Hepatocyte (in vitro differentiated cells): ENCODE results near the gene GAS6. TPM values are rescaled to one million over a fixed set of nuclear protein-coding genes. Genes with fewer than 3 reads are reported as not detected.

Experiments
- DNase-seq: peaks from one replicate; pipeline ENCODE4 v3.0.0-alpha.2; 2016; ENCODE audit warnings: low spot score
- H2AFZ ChIP-seq: fragments of 200-600 bp; sonication (generic); 2 replicates; pipeline ENCODE4 v1.6.0; 2016; ENCODE audit warnings: antibody characterized with exemption, mild to moderate bottlenecking
- H3K27ac ChIP-seq: fragments of 200-600 bp; sonication (generic); 2 replicates; pipeline ENCODE4 v1.5.1; 2016; ENCODE audit warnings: mild to moderate bottlenecking
- H3K27me3 ChIP-seq: fragments of 200-600 bp; sonication (generic); 2 replicates; pipeline ENCODE4 v1.6.1; 2016
- H3K36me3 ChIP-seq: fragments of 200-600 bp; sonication (generic); replicated peaks from 2 replicates; pipeline ENCODE4 v1.5.1; 2016; ENCODE audit warnings: low read depth; ENCODE audit not compliant: insufficient read depth
- H3K4me1 ChIP-seq: fragments of 200-600 bp; sonication (generic); 2 replicates; pipeline ENCODE4 v1.5.1; 2016; ENCODE audit warnings: mild to moderate bottlenecking, moderate library complexity; ENCODE audit not compliant: insufficient read depth
- H3K4me2 ChIP-seq: fragments of 200-600 bp; sonication (generic); 2 replicates; pipeline ENCODE4 v1.6.0; 2016
- H3K4me3 ChIP-seq: fragments of 200-600 bp; sonication (generic); 2 replicates; pipeline ENCODE4 v1.5.1; 2016; ENCODE audit warnings: mild to moderate bottlenecking
- H3K79me2 ChIP-seq: fragments of 200-600 bp; sonication (generic); 2 replicates; pipeline ENCODE4 v1.6.0; 2017; ENCODE audit warnings: mild to moderate bottlenecking
- H3K9me2 ChIP-seq: fragments of 200-600 bp; sonication (generic); replicated peaks from 2 replicates; pipeline ENCODE4 v1.6.0; 2017; ENCODE audit warnings: mild to moderate bottlenecking; ENCODE audit not compliant: insufficient read depth
- H3K9me3 ChIP-seq: fragments of 200-600 bp; sonication (generic); 2 replicates; pipeline ENCODE4 v1.5.1; 2016; ENCODE audit warnings: low read depth, mild to moderate bottlenecking
- H4K20me1 ChIP-seq: fragments of 200-600 bp; sonication (generic); 2 replicates; pipeline ENCODE4 v1.6.0; 2016; ENCODE audit warnings: mild to moderate bottlenecking; ENCODE audit not compliant: insufficient read depth, poor library complexity, severe bottlenecking
- EZH2 ChIP-seq: fragments of 200-600 bp; sonication (generic); IDR thresholded peaks from 2 replicates; pipeline ENCODE4 v1.6.1; 2016; ENCODE audit warnings: antibody characterized with exemption, mild to moderate bottlenecking, borderline replicate concordance
- EZH2phosphoT487 ChIP-seq: fragments of 200-600 bp; sonication (generic); IDR thresholded peaks from one replicate; pipeline ENCODE4 v1.6.1; 2018; ENCODE audit warnings: antibody characterized with exemption, mild to moderate bottlenecking, low read depth, moderate library complexity; ENCODE audit not compliant: unreplicated experiment, severe bottlenecking
- WGBS: methylation state at CpG from one replicate; pipeline ENCODE4 v1.1.6; 2016; ENCODE audit warnings: low lambda C conversion rate; ENCODE audit errors: missing lambda C conversion rate; 5-methylcytosine and 5-hydroxymethylcytosine counted together
- polyA plus RNA-seq: library from polyadenylated mRNA; unstranded; fragments of >200 nt; fragmentation: Nextera tagmentation; extraction: Ambion mirVana; gene quantifications from 2 replicates; pipeline ENCODE4 v1.2.1, GENCODE V29; 2016
- total RNA-seq: library from RNA; depleted of rRNA; stranded (reverse); fragments of >200 nt; gene quantifications from 2 replicates; pipeline ENCODE4 v1.2.3, GENCODE V29; 2014
- TF ChIP-seq, protein P1 (sequence below): fragments of 200-600 bp; sonication (generic); IDR thresholded peaks from 2 replicates; pipeline ENCODE4 v1.5.1; 2016; ENCODE audit warnings: antibody characterized with exemption, mild to moderate bottlenecking; ENCODE audit not compliant: poor library complexity

GAS6 gene
- total and polyA plus RNA-seq, 2 experiments from 2014 or later = 70.0 to 146 TPM

DNA sequence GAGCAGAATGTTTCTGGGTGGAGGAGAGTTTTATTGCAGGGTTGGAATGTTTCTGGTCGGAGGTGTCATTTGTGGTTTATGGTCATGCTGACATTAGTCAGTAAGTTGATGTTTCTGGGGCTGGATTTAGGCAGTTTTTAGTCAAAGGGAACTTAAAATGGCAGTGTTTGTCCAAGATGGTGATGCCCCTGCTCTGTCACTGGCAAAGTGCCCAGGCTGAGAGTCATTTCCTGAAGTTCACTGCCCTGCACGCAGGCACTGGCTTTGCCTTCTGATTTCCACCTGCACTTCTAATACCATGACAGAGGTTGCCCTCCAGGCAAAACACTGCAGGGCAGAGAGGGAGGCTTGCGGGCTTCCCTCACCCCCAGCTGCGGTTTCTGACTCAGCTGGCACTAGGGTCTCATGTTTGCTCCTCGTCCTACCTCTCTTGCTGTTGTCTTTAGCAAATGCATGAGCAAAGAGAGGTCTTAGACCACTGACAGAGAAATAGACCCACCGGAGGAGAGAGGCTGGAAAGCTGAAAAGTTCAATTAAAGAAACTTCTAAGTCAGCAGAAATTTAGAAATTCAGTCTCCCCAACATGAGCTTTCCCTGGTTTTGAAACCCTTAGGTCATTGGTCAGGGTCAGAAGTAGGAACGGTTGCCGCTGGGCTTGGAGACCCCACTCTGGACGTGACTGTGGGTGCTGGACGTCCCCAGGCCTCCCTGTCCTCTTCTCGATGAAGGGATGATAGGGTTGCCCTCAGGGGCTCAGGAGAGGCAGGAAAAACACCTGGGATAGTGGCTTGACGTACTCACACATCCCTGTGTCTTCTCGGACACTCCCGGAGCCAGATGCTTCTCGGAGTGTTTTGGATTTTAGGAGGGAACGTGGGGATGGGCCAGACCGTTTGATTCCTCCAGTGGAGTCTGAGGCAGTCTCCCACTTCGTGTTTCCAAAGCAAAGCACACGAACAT, 78.5 kb downstream of the GAS6 start:
- Histone ChIP-seq H4K20me1 (no peaks in the 10 kb centered on the region), H3K79me2 (no peaks in the 10 kb centered on the region), H3K9me2 (no peaks in the 10 kb centered on the region), H3K4me3 (no peak overlapping the region), H3K27me3 (peaks cover 6% of the 10 kb centered on the region), H2AFZ (no peak overlapping the region), H3K4me2 (no peak overlapping the region), H3K36me3 (no peaks in the 10 kb centered on the region), H3K9me3 (no peaks in the 10 kb centered on the region), H3K27ac (no peak overlapping the region), H3K4me1 (no peaks in the 10 kb centered on the region)
- WGBS = 81% methylated on average over 19 of the region's 19 CpGs
- TF ChIP-seq EZH2phosphoT487 (no peak), EZH2 (no peak)
- TF ChIP-seq, protein P1, sequence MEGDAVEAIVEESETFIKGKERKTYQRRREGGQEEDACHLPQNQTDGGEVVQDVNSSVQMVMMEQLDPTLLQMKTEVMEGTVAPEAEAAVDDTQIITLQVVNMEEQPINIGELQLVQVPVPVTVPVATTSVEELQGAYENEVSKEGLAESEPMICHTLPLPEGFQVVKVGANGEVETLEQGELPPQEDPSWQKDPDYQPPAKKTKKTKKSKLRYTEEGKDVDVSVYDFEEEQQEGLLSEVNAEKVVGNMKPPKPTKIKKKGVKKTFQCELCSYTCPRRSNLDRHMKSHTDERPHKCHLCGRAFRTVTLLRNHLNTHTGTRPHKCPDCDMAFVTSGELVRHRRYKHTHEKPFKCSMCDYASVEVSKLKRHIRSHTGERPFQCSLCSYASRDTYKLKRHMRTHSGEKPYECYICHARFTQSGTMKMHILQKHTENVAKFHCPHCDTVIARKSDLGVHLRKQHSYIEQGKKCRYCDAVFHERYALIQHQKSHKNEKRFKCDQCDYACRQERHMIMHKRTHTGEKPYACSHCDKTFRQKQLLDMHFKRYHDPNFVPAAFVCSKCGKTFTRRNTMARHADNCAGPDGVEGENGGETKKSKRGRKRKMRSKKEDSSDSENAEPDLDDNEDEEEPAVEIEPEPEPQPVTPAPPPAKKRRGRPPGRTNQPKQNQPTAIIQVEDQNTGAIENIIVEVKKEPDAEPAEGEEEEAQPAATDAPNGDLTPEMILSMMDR = no peak
- DNase-seq = no peak

DNA sequence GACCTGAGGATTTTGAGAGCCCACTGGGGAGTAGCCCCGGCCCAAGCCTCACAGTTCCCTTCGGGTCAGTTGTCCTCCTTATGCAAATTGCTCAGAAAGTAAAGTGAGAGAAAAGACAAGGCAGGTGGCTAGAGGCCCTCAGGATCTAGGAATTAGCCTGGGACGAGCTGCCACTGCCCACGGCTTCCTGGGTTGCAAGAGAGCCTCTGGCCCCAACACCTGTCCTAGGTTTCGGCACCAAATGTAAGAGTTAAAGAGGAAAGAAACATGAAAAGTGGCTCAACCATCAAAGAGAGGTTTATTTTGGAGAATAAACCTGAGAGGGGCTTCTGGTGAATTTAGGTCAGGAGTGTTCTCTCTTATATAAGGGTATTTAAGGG, 79.2 kb downstream of the GAS6 start:
- no peaks in the 10 kb centered on the region for H3K36me3 ChIP-seq
- peaks cover 6% of the 10 kb centered on the region for H3K27me3 ChIP-seq
- no peaks in the 10 kb centered on the region for H3K4me1 ChIP-seq
- no peak overlapping the region for H2AFZ ChIP-seq
- no peaks in the 10 kb centered on the region for H4K20me1 ChIP-seq
- H3K27ac ChIP-seq = no peak overlapping the region
- H3K4me3 ChIP-seq = no peak overlapping the region
- H3K79me2 ChIP-seq = no peaks in the 10 kb centered on the region
- H3K9me3 ChIP-seq = no peaks in the 10 kb centered on the region
- H3K4me2 ChIP-seq = no peak overlapping the region
- WGBS = 81% methylated on average over 5 of the region's 5 CpGs
- no peak for DNase-seq
- H3K9me2 ChIP-seq = no peaks in the 10 kb centered on the region
- TF ChIP-seq, protein P1 = no peak
- TF ChIP-seq EZH2 (no peak), EZH2phosphoT487 (no peak)

DNA sequence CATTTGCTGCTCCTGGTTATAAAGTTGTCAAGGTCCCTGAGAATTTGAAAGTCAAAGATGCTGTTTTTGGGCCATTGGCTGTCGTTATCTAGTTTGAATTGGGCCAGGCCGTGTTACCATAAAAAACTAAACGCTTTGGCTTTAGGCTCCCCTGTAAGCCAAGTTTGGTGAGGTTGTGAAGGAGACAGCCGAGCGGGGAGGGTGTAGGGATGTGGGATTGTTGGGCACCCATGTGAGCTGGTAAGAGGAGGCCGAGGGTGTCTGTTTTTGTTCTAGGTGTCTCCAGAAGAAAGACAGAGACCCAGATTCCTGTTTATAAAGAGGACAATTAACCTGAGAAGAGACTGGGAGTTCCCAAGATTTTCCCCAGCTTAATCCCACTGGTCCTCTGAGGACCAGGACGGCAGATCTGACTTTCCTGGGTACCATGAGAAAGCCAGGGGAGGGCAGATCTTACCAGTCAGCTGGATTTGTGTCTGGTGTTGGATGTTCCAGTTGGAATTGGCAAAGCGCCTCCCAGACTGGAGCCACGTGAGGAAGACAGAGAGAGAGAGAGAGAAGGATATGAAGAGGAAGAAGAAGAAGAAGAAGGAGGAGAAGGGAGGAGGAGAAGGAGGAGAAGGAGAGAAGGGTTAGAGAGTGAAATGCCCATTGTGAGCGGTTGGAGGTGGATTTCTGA, 79.8 kb downstream of the GAS6 start:
- no peak overlapping the region for H3K4me2 ChIP-seq

More for the DNA sequence above, 79.8 kb downstream of the GAS6 start:
- no peak overlapping the region for H3K4me3 ChIP-seq
- peaks cover 6% of the 10 kb centered on the region for H3K27me3 ChIP-seq
- H4K20me1 ChIP-seq = no peaks in the 10 kb centered on the region
- no peaks in the 10 kb centered on the region for H3K4me1 ChIP-seq
- TF ChIP-seq EZH2 (no peak), EZH2phosphoT487 (no peak)
- TF ChIP-seq, protein P1 = no peak
- DNase-seq = no peak
- H3K79me2 ChIP-seq = no peaks in the 10 kb centered on the region
- no peaks in the 10 kb centered on the region for H3K36me3 ChIP-seq
- WGBS = 84% methylated on average over 10 of the region's 10 CpGs
- H2AFZ ChIP-seq = no peak overlapping the region
- H3K27ac ChIP-seq = no peak overlapping the region
- H3K9me3 ChIP-seq = no peaks in the 10 kb centered on the region
- no peaks in the 10 kb centered on the region for H3K9me2 ChIP-seq
